HUES64 (cell line): ENCODE measurements around the gene B3GALNT2.
A peak's percentile ranks its signal among the peaks of the same experiment; 100 is the strongest.

Source experiments
- H3K27ac ChIP-seq: 2 replicates; pipeline ENCODE4 v1.7.0; 2013; ENCODE audit warnings: low read depth, low read length, inconsistent platforms
- H3K27me3 ChIP-seq: 2 replicates; pipeline ENCODE4 v1.6.1; 2013; ENCODE audit warnings: mild to moderate bottlenecking, low read length; ENCODE audit not compliant: insufficient read depth
- H3K36me3 ChIP-seq: 2 replicates; pipeline ENCODE4 v1.6.1; 2013; ENCODE audit warnings: mild to moderate bottlenecking, low read length; ENCODE audit not compliant: insufficient read depth
- H3K4me1 ChIP-seq: 2 replicates; pipeline ENCODE4 v1.6.1; 2013; ENCODE audit warnings: mild to moderate bottlenecking, low read length, moderate library complexity; ENCODE audit not compliant: insufficient read depth
- H3K4me3 ChIP-seq: 2 replicates; pipeline ENCODE4 v1.5.1; 2013; ENCODE audit warnings: mild to moderate bottlenecking, low read length, moderate library complexity
- H3K9ac ChIP-seq: 2 replicates; pipeline ENCODE4 v1.6.1; 2013; ENCODE audit warnings: mild to moderate bottlenecking, low read depth, low read length
- H3K9me3 ChIP-seq: 2 replicates; pipeline ENCODE4 v1.6.1; 2013; ENCODE audit warnings: low read depth, low read length; ENCODE audit not compliant: insufficient read depth
- WGBS: fragments of 150-250, 120-280 bp; methylation state at CpG from one replicate; pipeline ENCODE4 v1.1.7; 2013; ENCODE audit warnings: missing lambda C conversion rate; 5-methylcytosine and 5-hydroxymethylcytosine counted together

The B3GALNT2 gene

GRCh38 chr1:235525314-235525713, 21.1 kb upstream of the B3GALNT2 start:
- H3K4me3 ChIP-seq: no peak overlapping the region
- no peak overlapping the region for H3K27ac ChIP-seq
- no peak overlapping the region for H3K9ac ChIP-seq
- H3K9me3 ChIP-seq: no peaks in the 10 kb centered on the region
- no peaks in the 10 kb centered on the region; the same call in 1 of the 2 replicates for H3K4me1 ChIP-seq
- no peaks in the 10 kb centered on the region for H3K27me3 ChIP-seq
- WGBS: 70% methylated on average over 4 of the region's 4 CpGs
- H3K36me3 ChIP-seq: no peaks in the 10 kb centered on the region

GRCh38 chr1:235516862-235517446, 12.7 kb upstream of the B3GALNT2 start:
- Histone ChIP-seq H3K4me3 (no peak overlapping the region), H3K27ac (no peak overlapping the region), H3K36me3 (no peaks in the 10 kb centered on the region), H3K4me1 (no peaks in the 10 kb centered on the region), H3K9ac (no peak overlapping the region), H3K9me3 (no peaks in the 10 kb centered on the region), H3K27me3 (no peaks in the 10 kb centered on the region)
- WGBS: 87% methylated on average over 6 of the region's 6 CpGs

GRCh38 chr1:235515844-235516512, 11.7 kb upstream of the B3GALNT2 start:
- Histone ChIP-seq H3K4me3 (no peak overlapping the region), H3K4me1 (no peaks in the 10 kb centered on the region), H3K27me3 (no peaks in the 10 kb centered on the region), H3K9me3 (no peaks in the 10 kb centered on the region), H3K27ac (no peak overlapping the region), H3K36me3 (no peaks in the 10 kb centered on the region), H3K9ac (no peak overlapping the region)
- 95% methylated on average over 5 of the region's 5 CpGs for WGBS

- 52% methylated on average over 7 of the region's 8 CpGs for WGBS
- Histone ChIP-seq H3K9ac (no peak overlapping the region), H3K4me3 (no peak overlapping the region), H3K27me3 (no peaks in the 10 kb centered on the region), H3K27ac (no peak overlapping the region), H3K9me3 (no peaks in the 10 kb centered on the region), H3K36me3 (no peaks in the 10 kb centered on the region), H3K4me1 (no peaks in the 10 kb centered on the region)
Observed at GRCh38 chr1:235513495-235514366, 9.5 kb upstream of the B3GALNT2 start.

GRCh38 chr1:235511470-235512240, 7.4 kb upstream of the B3GALNT2 start:
- H3K4me1 ChIP-seq: no peaks in the 10 kb centered on the region
- 79% methylated on average over 13 of the region's 13 CpGs for WGBS
- no peaks in the 10 kb centered on the region for H3K27me3 ChIP-seq
- no peaks in the 10 kb centered on the region for H3K36me3 ChIP-seq
- H3K9ac ChIP-seq: no peak overlapping the region
- H3K9me3 ChIP-seq: no peaks in the 10 kb centered on the region
- no peak overlapping the region for H3K4me3 ChIP-seq
- no peak overlapping the region for H3K27ac ChIP-seq

- Histone ChIP-seq H3K9ac (no peak overlapping the region), H3K4me3 (no peak overlapping the region), H3K9me3 (no peaks in the 10 kb centered on the region), H3K27ac (no peak overlapping the region), H3K36me3 (no peaks in the 10 kb centered on the region), H3K4me1 (no peaks in the 10 kb centered on the region), H3K27me3 (no peaks in the 10 kb centered on the region)
- WGBS: 90% methylated on average over 6 of the region's 6 CpGs
Observed at GRCh38 chr1:235510823-235511222, 6.6 kb upstream of the B3GALNT2 start.

- Histone ChIP-seq H3K27ac (no peak overlapping the region), H3K9ac (no peak overlapping the region), H3K36me3 (no peaks in the 10 kb centered on the region), H3K9me3 (no peaks in the 10 kb centered on the region), H3K4me3 (no peak overlapping the region), H3K4me1 (peaks cover 5% of the 10 kb centered on the region), H3K27me3 (no peaks in the 10 kb centered on the region)
- 94% methylated on average over 3 of the region's 3 CpGs for WGBS
Observed at GRCh38 chr1:235507623-235508022, 3.4 kb upstream of the B3GALNT2 start.

- Histone ChIP-seq H3K4me3 (peak overlapping the region; percentile 76), H3K9me3 (no peaks in the 10 kb centered on the region), H3K36me3 (no peaks in the 10 kb centered on the region), H3K9ac (peak overlapping the region; percentile 87), H3K4me1 (peaks cover 16% of the 10 kb centered on the region), H3K27me3 (no peaks in the 10 kb centered on the region), H3K27ac (peak overlapping the region; percentile 88)
- WGBS: under 1% methylated on average over 61 of the region's 61 CpGs
Observed at GRCh38 chr1:235504494-235505222, 406 bp upstream of the B3GALNT2 start.

- WGBS: 1% methylated on average over 49 of the region's 49 CpGs
- Histone ChIP-seq H3K36me3 (no peaks in the 10 kb centered on the region), H3K4me3 (peak overlapping the region; percentile 76), H3K27ac (peak overlapping the region; percentile 79), H3K9ac (peak overlapping the region; percentile 89), H3K27me3 (no peaks in the 10 kb centered on the region), H3K9me3 (no peaks in the 10 kb centered on the region), H3K4me1 (peaks cover 16% of the 10 kb centered on the region)
Observed at GRCh38 chr1:235503403-235504121, 690 bp downstream of the B3GALNT2 start.
